ENCODE data around the gene AANAT.

GRCh38 chr17:76422860-76423259, 44.5 kb upstream of the AANAT start:
- TF ChIP-seq CTCF (IDR thresholded peaks at IDR 0.05 in 8 of 11, conservative IDR thresholded peaks at IDR 0.05 in 3 of 11) (no peak), POLR2A (IDR thresholded peaks at IDR 0.05) (no peak)

Measured in spleen (tissue), 7 donors.